Stimulated activated CD8-positive, alpha-beta memory T cell treated with anti-CD3 and anti-CD28 coated beads, Interleukin-12 subunit alpha, Interleukin-12 subunit beta, amount 100 ng/mL, for 4 hours (primary cell): ENCODE data around the gene KRT27.
"Not testable (repeated sequence)": the region's sequence is repeated elsewhere in the genome, so short reads cannot be mapped to it uniquely, and the experiment has no call there.

Experiments used
- DNase-seq: peaks from one replicate; pipeline ENCODE4 v3.0.0-alpha.2; 2020; ENCODE audit warnings: low read depth

The KRT27 gene

DNA sequence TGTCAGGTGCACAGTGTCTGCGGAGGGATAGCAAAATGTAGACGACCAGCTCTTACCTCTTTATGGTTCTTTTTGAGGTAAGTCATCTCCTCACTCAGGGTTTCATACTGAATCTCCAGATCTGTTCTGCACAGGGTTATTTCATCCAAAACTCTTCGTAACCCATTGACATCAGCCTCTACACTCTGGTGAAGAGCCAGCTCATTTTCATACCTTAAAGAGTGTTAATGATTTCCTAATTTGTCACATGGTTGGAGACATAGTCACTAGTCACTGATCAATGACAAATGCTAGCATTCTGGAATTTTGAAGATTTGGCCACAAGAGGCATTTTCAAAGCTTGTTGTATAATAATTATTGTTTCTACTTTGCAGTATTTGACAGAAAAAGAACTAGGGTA is 28.5 kb downstream of the KRT27 start:
- DNase-seq: no peak

DNA sequence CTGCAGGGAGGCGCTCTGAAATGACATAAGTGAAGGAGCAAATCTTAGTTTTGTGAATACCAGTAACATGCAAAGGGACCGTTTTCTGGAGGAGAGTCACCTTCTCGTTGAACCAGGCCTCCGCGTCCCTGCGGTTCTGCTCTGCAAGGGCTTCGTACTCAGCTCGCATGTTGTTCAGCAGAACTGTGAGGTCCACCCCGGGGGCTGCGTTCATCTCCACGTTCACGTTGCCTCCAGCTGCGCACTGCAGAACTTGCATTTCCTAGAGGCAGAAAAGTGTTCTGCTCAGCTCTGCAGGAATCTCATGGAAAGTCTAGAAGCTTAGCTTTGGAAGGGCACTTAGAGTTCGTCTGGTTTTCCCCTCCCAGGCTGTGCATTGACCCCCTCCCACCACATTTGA is 31.3 kb downstream of the KRT27 start:
- DNase-seq: no peak

DNA sequence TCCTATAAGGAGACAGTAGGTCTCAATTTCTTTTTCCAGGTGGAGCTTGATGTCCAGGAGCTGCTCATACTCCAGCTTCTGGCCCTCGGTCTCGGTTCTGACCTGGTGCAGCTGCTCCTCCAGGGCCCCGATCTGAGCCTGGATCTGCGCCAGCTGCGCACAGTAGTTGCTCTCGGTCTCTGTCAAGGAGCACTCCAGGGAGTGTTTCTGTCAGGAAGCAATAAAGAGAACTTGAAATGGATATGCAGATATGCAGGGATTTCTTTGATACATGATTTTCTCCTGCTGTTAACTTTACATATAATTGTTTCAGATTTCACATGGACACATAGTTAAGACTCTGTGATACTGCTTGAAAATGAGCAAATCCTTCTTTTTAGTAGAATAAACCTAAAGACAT is 32.0 kb downstream of the KRT27 start:
- no peak for DNase-seq

DNA sequence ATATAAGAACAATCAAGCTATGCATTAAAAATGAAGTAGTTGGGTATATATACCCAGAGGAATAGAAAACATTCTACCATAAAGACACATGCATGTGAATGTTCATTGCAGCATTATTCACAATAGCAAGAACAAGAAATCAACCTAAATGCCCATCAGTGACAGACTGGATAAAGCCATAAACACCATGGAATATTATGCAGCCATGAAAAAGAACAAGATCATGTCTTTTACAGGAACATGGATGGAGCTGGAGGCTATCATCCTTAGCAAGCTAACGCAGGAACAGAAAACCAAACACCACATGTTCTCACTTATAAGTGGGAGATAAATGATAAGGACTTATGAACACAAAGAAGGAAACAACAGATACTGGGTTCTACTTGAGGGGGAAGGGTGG is 33.7 kb downstream of the KRT27 start:
- not testable (repeated sequence) for DNase-seq

DNA sequence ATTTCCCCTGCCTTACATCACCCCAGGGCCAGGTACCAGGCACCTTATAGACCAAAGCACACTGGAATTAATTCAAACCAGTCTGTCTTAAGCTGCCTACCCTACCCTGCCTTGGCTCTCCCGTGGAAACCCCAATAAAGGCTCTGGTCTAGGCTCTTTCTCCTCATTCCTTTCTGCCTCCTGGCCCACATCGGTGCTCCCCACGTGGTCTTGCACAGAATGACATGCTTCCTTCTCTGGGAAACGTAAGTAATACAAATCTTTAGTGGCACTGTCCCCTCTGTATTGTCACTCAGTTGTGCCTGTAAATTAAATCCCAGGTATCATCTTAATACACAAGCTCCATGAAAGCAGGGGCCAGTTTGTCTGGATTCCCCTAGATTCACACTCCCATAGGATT is 43.8 kb downstream of the KRT27 start:
- no peak for DNase-seq

DNA sequence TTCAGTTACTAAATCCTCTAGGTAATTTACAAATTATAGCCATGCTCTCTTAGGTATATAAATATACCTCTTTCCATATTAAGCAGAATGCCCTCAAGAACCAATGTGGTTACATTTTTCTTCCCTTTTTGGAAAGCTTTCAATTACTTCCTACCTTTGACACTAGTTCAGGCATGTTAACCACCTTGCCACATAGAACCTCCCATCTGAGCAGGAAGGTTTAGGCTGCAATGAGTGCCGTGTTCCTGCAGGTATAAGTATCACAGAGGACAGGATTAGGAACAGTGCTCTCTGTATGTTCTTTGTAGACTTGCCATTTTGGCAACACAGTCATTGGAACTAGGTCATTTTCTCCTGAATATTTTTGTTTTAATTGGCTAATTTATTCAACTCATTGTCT is 47.3 kb downstream of the KRT27 start:
- DNase-seq: no peak

DNA sequence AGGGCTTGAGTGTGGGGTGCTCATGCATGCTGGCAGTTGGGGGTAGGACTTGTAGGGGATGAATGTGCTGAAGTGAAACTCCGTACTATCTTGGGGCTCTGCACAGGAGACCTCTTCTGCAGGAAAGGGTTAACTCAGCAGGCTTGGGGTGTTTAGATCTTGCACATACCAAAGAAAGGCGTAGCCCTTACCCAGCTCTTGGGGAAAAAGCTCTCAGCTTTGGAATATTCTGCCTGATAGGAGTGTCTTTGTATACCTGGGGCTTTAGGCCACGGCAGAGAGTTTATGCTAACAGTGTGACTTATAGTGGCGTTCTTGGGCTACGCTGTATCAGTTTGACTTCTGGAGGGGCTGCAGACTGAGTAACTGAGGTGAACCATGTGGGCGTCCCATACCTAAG is 48.3 kb downstream of the KRT27 start:
- DNase-seq: no peak

DNA sequence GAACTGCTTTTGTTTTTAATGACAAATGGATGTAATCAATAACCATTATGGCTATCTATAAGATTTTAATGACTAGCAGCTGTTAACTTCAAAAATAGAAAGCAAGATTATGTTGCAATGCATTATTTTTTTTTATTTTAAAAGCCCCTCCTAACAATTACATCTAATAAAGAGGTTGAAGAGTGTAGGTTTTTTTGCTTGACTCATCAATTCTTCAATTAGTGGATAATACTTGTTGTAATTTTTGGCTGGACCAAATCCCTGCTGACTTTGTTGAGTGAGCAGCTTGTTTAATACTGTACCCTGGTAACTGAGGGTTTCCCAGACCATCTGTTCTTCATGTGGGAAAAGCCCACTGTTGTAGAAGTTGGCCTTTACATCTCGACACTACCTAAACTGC is 51.4 kb downstream of the KRT27 start:
- no peak for DNase-seq

DNA sequence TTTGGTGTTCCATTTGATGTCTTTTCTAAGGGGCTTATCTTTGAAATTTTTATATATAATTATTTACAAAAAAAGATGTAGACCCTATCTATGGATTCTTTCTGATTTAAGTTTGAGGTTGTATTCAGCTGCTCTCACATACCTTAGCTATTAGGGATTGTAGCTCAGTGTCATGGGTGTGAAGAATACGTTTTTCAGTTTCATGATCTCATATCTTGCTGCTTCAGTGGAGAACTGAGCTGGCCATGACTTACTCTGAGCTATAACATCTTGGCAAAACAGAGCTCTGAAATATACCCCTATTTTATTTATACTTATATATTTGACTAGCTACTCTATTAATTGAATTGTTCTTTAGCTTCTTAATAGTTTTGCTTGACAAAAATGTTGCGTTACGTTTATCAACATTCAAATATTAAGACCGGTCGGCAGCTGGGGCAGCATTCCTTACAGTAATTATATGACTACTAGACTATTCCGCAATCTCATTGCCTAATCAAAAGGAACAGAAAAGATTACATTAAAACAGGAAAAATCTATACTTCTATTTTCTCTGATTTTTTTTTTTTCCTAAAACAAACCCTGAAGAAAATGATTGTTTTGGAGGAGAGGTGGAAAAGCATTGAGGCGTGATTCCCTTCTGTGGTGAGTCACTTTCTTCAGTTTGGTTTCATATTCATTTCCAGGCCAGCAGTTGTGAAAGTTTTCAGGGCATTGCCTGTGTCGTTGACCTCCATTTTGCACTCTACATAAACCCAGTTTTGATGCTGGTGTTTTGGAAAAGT is 54.7 kb downstream of the KRT27 start:
- no peak for DNase-seq

DNA sequence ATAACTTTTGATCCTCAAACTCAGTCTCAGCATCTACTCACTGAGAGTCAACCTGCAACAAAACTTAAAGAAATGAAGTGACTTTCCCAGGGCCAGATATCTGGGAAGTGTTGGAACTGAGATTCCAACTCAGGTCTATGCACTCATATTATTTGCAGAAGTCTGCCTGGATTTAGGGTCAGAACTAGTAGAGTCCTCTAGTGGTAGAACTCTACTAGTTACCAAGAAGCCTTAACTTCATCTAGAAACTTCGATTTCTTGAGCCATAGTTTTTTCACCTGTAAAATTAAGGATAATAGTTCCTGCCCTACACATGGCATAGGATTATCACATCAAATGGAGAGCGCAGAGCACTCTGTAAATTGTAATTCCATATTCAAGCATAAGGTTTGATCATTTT is 55.4 kb downstream of the KRT27 start:
- no peak for DNase-seq
